GM12873 (cell line): ENCODE measurements around the gene RAD51.

ENCODE experiments used
- CTCF ChIP-seq: IDR thresholded peaks from 2 replicates; pipeline ENCODE4 v1.5.1; 2012; ENCODE audit warnings: low read depth, mild to moderate bottlenecking, moderate library complexity, low read length, control low read depth; ENCODE audit not compliant: insufficient read depth; ENCODE audit errors: missing control alignments

Gene RAD51

GRCh38 chr15:40743921-40744814 lies 49.2 kb downstream of the RAD51 start:
- TF ChIP-seq CTCF: peak; percentile 17

- TF ChIP-seq CTCF: peak; percentile 0
Measured at GRCh38 chr15:40744815-40745152, 49.8 kb downstream of the RAD51 start.

- TF ChIP-seq CTCF: no peak
Measured at GRCh38 chr15:40746916-40747418, 52.0 kb downstream of the RAD51 start.

GRCh38 chr15:40747685-40748631 lies 53.0 kb downstream of the RAD51 start:
- no peak for TF ChIP-seq CTCF

DNA sequence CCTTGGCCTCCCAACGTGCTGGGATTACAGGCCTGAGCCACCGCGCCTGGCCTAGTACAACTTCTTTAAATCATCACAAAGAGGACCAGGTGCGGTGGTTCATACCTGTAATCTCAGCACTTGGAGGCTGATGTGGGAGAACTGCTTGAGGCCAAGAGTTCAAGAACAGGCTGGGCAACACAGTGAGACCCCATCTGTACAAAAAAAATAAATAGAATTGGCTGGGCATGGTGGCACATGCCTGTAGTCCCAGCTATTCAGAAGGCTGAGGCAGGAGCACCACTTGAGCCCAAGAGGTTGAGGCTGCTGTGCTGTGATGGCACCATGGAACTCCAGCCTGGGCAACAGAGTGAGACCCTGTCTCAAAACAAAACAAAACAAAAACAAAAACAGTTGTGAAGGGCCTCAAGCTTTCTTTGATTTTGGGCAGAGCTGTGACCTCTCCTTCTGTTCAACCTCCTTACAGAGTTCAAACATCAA lies 54.2 kb downstream of the RAD51 start:
- TF ChIP-seq CTCF: no peak

GRCh38 chr15:40750885-40751284 lies 55.9 kb downstream of the RAD51 start:
- TF ChIP-seq CTCF: no peak

- TF ChIP-seq CTCF: no peak
Measured at GRCh38 chr15:40751745-40752144, 56.8 kb downstream of the RAD51 start.
